ENCODE measurements around the gene ACP5. TPM values are rescaled to one million over a fixed set of nuclear protein-coding genes. Genes with fewer than 3 reads are reported as not detected.

Gene ACP5
- total RNA-seq, 1 experiment from 2014 or later: 2.3 TPM

- Histone ChIP-seq H3K14ac (ENCODE audit: insufficient read depth, low read length) (no peak overlapping the region), H4K5ac (ENCODE audit: insufficient read length, low read depth, low read length) (no peak overlapping the region), H3K4ac (ENCODE audit: low read depth, low read length) (no peak overlapping the region), H2BK12ac (ENCODE audit: insufficient read length, low read depth, low read length) (no peak overlapping the region), H2BK5ac (ENCODE audit: insufficient read length, low read length) (no peak overlapping the region), H3K4me2 (ENCODE audit: insufficient read depth, insufficient read length, low read length) (no peak overlapping the region), H2AK5ac (ENCODE audit: insufficient read length, low read length) (no peak overlapping the region), H3K23ac (ENCODE audit: insufficient read length, low read depth, low read length) (no peak overlapping the region), H3K9ac (ENCODE audit: extremely low read depth, insufficient read length, low read length) (no peak overlapping the region), H3K79me1 (ENCODE audit: insufficient read depth, low read depth, low read length, poor library complexity, severe bottlenecking) (no peaks in the 10 kb centered on the region), H2BK20ac (ENCODE audit: low read depth, low read length, poor library complexity, severe bottlenecking) (no peak overlapping the region), H3K4me1 (ENCODE audit: insufficient read depth, low read length) (no peaks in the 10 kb centered on the region; the same call in 1 of the 2 replicates), H2AFZ (ENCODE audit: low read length) (no peak overlapping the region), H3T11ph (ENCODE audit: low read length) (no peak overlapping the region), H4K8ac (replicated peaks; ENCODE audit: insufficient read length, low read depth, low read length) (no peak overlapping the region), H3K79me2 (ENCODE audit: insufficient read depth, low read length) (no peaks in the 10 kb centered on the region), H3K27ac (ENCODE audit: insufficient read length, low read depth, low read length) (no peak overlapping the region), H3K56ac (ENCODE audit: insufficient read length, low read depth, low read length) (no peak overlapping the region), H4K91ac (ENCODE audit: insufficient read length, low read depth, low read length) (no peak overlapping the region), H2BK15ac (ENCODE audit: low read depth, low read length) (no peak overlapping the region), H3K27me3 (ENCODE audit: insufficient read depth, low read length) (no peaks in the 10 kb centered on the region), H4K20me1 (ENCODE audit: control insufficient read depth, insufficient read depth, insufficient read length) (no peaks in the 10 kb centered on the region), H3K18ac (ENCODE audit: insufficient read length, low read depth, low read length) (no peak overlapping the region), H3K9me3 (ENCODE audit: control insufficient read depth, low read depth, low read length) (no peaks in the 10 kb centered on the region), H3K23me2 (ENCODE audit: insufficient read length, low read depth, low read length, poor library complexity, severe bottlenecking) (peaks cover 7% of the 10 kb centered on the region), H2BK120ac (ENCODE audit: low read depth, low read length, poor library complexity, severe bottlenecking) (no peak overlapping the region)
- peak; percentile 96 for DNase-seq
- Mint-ChIP-seq H3K4me1 (peaks cover 8 to 15% of the 10 kb centered on the region in 2 experiments), H3K27me3 (ENCODE audit: low read depth) (peaks cover 20% of the 10 kb centered on the region), H3K36me3 (ENCODE audit: insufficient read depth in 1 of 3, low read depth in 3 of 3) (peaks cover 0 to 4% (median 0%) of the 10 kb centered on the region in 3 experiments; a peak in 1 of 7 replicates), H3K4me3 (no peak overlapping the region), H3K27ac (no peak overlapping the region), H3K9me3 (no peaks in the 10 kb centered on the region)
- no CpG with 5 or more reads among the region's 9 CpGs for WGBS (ENCODE audit: extremely low coverage, insufficient read length, low lambda C conversion rate)
- peak; percentile 61 for TF ChIP-seq CTCF (conservative IDR thresholded peaks at IDR 0.05)
These were observed 47.0 kb downstream of the ACP5 start for GRCh38 chr19:11530432-11530831.
